COR-L47 (cell line): ENCODE results near the gene SMARCD2.
"Not testable (repeated sequence)": the region's sequence is repeated elsewhere in the genome, so short reads cannot be mapped to it uniquely, and the experiment has no call there.

Source experiments
- DNase-seq: peaks from one replicate; lab custom pipeline; 2025; lab: John Stamatoyannopoulos, UW

Gene SMARCD2

GRCh38 chr17:63842540-63843386 is at the start of gene SMARCD2:
SMARCD2 (minus strand) TSS chr17:63842685; CDS start chr17:63842674, 11 bp downstream.
- DNase-seq = peak; percentile 100

GRCh38 chr17:63889026-63889848 is 46.8 kb upstream of the SMARCD2 start:
- peak; percentile 5 for DNase-seq

DNA sequence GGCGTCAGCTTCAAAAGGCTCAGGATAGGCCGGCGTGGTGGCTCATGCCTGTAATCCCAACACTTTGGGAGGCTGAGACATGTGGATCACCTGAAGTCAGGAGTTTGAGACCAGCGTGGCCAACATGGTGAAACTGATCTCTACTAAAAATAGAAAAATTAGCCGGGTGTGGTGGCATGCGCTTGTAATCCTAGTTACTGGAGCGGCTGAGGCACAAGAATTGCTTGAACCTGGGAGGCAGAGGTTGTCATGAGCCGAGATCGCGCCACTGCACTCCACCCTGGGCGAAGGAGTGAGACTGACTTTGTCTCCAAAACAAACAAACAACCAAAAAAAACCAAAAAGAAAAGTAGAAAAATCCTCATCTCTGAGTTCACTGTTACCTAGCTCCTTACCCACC is 42.6 kb upstream of the SMARCD2 start:
- DNase-seq = not testable (repeated sequence)

DNA sequence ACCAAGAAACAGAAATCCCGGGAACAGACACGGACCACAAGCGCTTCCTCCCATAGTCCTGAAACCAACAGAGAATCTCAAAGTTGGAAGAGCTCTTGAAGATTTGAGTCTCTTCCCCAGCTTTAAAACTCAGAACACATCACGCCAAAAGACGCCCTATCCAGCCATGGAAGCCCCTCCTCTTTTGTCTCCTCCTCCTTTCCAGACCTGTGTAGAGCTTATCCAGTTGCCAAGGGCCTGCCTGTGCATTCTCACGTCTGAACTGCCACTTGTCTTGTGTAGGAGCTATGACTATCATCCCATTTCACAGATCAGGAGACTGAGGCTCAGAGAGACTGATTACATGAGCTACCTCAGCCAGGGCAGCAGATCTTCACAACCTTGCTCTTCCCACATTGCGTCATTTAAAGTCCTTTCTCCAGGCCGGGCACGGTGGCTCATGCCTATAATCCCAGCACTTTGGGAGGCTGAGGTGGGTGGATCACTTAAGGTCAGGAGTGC is 40.2 kb upstream of the SMARCD2 start:
- DNase-seq = not testable (repeated sequence)

DNA sequence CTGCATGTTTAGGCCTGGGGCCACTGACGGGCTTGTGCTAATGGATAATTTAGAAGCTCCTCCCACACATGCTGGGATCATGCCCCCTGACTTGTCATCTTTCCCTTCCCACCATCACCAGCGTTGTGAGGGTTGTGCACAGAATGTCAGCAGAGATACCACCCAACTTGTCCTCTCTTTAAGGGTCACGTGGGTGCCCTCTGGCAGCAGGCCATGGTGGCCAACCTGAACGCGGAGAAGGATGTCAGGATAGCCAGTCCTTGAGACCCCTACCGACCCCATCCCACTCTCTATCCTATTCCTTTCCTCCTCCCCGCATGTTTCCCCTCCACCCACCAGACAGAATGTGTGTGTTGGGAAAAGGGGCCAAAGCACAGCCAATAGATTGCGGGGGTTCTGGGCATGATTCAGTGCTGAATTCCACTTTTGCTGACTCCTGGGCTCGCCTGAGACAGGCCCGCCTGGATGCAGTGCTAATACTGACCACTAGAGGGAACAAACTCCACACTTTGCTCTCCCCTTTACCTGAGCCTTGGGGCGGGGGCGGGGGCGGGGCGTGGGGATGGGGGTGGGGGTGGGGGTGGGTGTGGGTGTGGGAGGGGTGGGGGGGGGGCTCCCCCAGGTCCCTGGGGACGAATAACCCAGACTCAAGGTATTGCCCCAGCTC is 39.6 kb upstream of the SMARCD2 start, which contains the start of gene GH2:
TSS of gene GH2 (minus strand) at position 10 of the 667 bp plus-strand sequence. CDS start 143 bp downstream, outside the sequence.
- peak; percentile 20 for DNase-seq

DNA sequence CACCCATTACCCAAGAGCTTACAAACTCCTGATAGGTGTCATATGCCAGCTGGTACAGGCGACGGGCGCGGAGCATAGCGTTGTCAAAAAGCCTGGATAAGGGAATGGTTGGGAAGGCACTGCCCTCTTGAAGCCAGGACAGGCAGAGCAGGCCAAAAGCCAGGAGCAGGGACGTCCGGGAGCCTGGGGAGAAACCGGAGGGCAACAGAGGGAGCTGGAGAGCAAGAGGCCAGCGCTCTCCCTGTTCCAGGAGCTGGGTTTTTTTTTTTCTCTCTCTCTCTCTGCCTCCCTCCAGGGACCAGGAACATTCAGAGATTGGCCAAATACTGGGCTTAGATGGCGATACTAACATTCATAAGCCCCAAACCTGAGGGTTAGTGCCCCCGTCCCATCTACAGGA is 38.9 kb upstream of the SMARCD2 start:
- DNase-seq = not testable (repeated sequence)

- no peak for DNase-seq
These were observed 38.2 kb upstream of the SMARCD2 start for GRCh38 chr17:63880706-63881105.

GRCh38 chr17:63878413-63878812 is 35.9 kb upstream of the SMARCD2 start:
- not testable (repeated sequence) for DNase-seq

GRCh38 chr17:63874693-63875092 is 32.2 kb upstream of the SMARCD2 start:
- DNase-seq = not testable (repeated sequence)

- DNase-seq = not testable (repeated sequence)
These were observed 31.7 kb upstream of the SMARCD2 start for GRCh38 chr17:63874061-63874626.

- not testable (repeated sequence) for DNase-seq
These were observed 31.1 kb upstream of the SMARCD2 start, which contains the start of gene CSH2 for GRCh38 chr17:63873577-63873976. CSH2 (minus strand) TSS chr17:63873677; CDS start chr17:63873614, 63 bp downstream.

GRCh38 chr17:63871646-63872365 is 29.3 kb upstream of the SMARCD2 start:
- not testable (repeated sequence) for DNase-seq

- DNase-seq = not testable (repeated sequence)
These were observed 27.8 kb upstream of the SMARCD2 start for GRCh38 chr17:63870292-63870665.

DNA sequence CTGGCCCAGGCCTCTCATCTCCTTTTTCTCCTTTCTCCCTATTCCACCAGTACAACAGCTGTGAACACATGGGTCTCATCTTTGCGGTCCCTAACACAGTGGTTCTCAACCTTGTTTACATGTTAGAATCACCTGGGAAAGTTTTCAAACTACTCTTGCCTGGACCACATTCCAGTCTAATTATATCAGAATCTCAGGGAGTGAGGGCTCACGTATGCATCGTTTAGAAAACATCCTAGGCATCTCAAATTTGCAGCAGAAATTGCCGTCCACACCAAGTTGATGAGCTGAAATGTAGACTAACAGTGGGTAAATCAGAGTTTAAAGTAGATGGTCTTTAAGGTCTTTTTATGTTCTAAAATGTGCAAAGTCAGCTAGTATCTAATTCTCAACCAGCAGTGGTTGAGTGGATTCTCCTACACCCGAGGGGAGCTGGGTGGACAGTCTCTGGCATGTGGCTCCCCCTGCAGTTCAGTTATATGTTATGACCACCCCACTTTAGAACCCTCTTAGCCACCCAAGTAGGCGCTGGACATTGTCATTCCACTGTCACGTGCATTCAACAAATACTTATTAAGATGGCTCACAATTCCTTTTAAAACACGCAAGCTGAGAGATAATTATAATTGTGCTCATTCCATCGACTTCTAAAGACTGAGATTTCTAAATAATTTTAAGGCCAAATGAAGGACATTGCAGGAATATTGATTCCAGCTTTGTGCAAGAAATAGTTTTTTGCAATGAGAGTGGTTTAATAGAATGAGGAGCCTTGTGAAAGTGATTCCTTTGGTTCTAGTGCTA is 27.2 kb upstream of the SMARCD2 start:
- DNase-seq = not testable (repeated sequence)

DNA sequence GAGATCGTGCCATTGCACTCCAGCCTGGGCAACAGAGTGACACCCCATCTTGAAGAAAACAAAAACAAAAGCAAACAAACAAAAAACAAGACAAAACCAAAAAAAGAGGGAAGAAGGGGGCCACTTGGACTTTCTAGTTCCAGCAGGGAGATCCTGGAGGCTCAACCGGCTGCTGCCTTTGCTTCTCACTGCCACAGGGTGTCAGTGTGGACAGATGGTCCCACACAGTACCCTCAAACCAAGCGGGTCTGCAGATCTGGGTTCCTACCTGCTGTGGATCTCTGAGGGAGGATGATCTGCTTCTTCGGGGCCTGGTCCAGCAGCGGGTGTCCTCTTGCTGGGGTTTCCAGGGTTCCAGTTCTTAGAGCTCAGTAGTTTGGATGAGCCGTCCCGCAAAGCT is 24.1 kb upstream of the SMARCD2 start:
- not testable (repeated sequence) for DNase-seq

GRCh38 chr17:63859257-63859656 is 16.8 kb upstream of the SMARCD2 start:
- DNase-seq = no peak

GRCh38 chr17:63856425-63856824 is 13.9 kb upstream of the SMARCD2 start:
- DNase-seq = not testable (repeated sequence)

DNA sequence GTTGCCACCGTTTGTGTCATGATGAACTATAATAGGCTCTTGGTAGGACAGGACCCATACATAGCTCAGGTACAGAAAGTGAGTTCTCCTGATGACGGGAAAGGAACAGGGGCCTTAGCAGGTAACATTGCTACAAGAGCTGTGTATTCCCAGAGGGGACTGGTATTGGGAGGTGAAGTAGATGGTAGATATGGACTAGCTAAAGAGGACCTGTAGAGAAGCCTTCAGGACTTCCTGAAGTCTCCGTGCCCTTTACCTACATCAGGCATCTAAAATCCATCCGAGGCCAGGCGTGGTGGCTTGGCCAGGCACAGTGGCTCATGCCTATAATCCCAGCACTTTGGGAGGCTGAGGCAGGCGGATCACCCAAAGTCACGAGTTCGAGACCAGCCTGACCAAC is 12.7 kb upstream of the SMARCD2 start:
- DNase-seq = no peak

DNA sequence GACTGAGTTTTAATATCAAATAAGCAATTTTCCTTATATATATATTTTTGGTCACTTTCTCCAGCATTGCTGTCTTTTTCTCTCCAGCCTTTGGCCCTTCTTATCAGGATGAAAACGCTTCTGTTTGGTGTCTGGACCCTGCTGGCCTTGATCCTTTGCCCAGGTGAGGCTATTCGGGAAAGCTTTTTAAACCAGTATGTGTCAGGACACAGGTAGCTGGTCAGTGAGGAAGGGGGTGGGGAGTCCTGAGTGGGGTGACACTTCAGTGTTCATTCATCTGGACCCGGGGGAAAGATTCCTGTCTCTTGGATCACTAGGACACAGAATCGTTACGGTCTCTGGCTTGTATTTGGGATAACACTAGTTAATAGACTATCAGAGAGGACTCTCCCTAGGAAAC is 12.2 kb upstream of the SMARCD2 start:
- no peak for DNase-seq

GRCh38 chr17:63853260-63853659 is 10.8 kb upstream of the SMARCD2 start:
- no peak for DNase-seq
